SH-SY5Y (cell line): Measurements from ENCODE around the gene MRPL21.

Experiments used
- GATA2 ChIP-seq: IDR thresholded peaks from 2 replicates; pipeline ENCODE4 v1.6.1; 2011; ENCODE audit warnings: mild to moderate bottlenecking, low read depth, low read length
- GATA3 ChIP-seq: IDR thresholded peaks from 2 replicates; pipeline ENCODE4 v1.6.1; 2011; ENCODE audit warnings: low read depth, mild to moderate bottlenecking, low read length, moderate library complexity

- TF ChIP-seq GATA3 (no peak), GATA2 (no peak)
Observed at GRCh38 chr11:68865241-68865640, 38.4 kb downstream of the MRPL21 start.
